Measurements from ENCODE around the gene SORCS1. TPM values are rescaled to one million over a fixed set of nuclear protein-coding genes. Genes with fewer than 3 reads are reported as not detected.

Gene SORCS1
- total and polyA plus RNA-seq, 2 of the 13 experiments (the other 11 are each of a cell fraction or from before 2014, with no cell fraction given): not detected

GRCh38 chr10:106830471-106830870 is 334.0 kb downstream of the SORCS1 start:
- FAIRE-seq (no peak), ATAC-seq (no peak), DNase-seq (ENCODE audit: low spot score) (no peak)
- CTCF ChIA-PET (ENCODE audit: low intra/inter-chr PET ratio, low total read pairs): no interaction called here
- intact Hi-C loops (cut with micrococcal nuclease; ENCODE audit: unreplicated experiment): no loop called here
- no peaks in the 10 kb centered on the region for H3K79me2 ChIP-seq (ENCODE audit: insufficient read depth, low read length)
- POLR2A ChIA-PET: no interaction called here
- no peak overlapping the region for H3K4me3 ChIP-seq (replicated peaks in 1 of 3; ENCODE audit: insufficient read depth in 1 of 3, low read depth in 2 of 3, low read length in 3 of 3)
- H3K36me3 ChIP-seq (replicated peaks in 1 of 2; ENCODE audit: control insufficient read depth in 1 of 2, insufficient read depth in 2 of 2, low read length in 2 of 2): no peaks in the 10 kb centered on the region
- no TSS peak for BruUV-seq (replicated peaks)
- no peak overlapping the region for H3K27ac ChIP-seq (ENCODE audit: extremely low read length, insufficient read depth, low read length)
- TF ChIP-seq ZNF121 (CRISPR knock-in tag; IDR thresholded peaks at IDR 0.05) (no peak), ZNF672 (CRISPR knock-in tag; IDR thresholded peaks at IDR 0.05) (no peak)
- TF ChIP-seq, protein P1, sequence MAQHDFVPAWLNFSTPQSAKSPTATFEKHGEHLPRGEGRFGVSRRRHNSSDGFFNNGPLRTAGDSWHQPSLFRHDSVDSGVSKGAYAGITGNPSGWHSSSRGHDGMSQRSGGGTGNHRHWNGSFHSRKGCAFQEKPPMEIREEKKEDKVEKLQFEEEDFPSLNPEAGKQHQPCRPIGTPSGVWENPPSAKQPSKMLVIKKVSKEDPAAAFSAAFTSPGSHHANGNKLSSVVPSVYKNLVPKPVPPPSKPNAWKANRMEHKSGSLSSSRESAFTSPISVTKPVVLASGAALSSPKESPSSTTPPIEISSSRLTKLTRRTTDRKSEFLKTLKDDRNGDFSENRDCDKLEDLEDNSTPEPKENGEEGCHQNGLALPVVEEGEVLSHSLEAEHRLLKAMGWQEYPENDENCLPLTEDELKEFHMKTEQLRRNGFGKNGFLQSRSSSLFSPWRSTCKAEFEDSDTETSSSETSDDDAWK (CRISPR knock-in tag; IDR thresholded peaks at IDR 0.05): no peak
- no peaks in the 10 kb centered on the region; the same call in 1 of the 2 replicates for H3K9me3 ChIP-seq (ENCODE audit: low read length)
- no peak overlapping the region for H2AFZ ChIP-seq (ENCODE audit: low read length)
- WGBS (ENCODE audit: low lambda C conversion rate): 34% methylated on average over 8 of the region's 8 CpGs
- no peak overlapping the region for H3K4me2 ChIP-seq (ENCODE audit: low read depth, low read length)
- in situ Hi-C loops (cut with HindIII; ENCODE audit: extremely low pct_ligation_motif_present, low pct_unique_long_range_greater_than_20kb): no loop called here
- no peaks in the 10 kb centered on the region for H4K20me1 ChIP-seq (ENCODE audit: insufficient read depth, low read length)
- H3K4me1 ChIP-seq (ENCODE audit: insufficient read depth, low read length): no peaks in the 10 kb centered on the region
- H3K27me3 ChIP-seq (ENCODE audit: control insufficient read depth in 1 of 2, insufficient read depth in 2 of 2, low read length in 2 of 2): no peaks in the 10 kb centered on the region
- no peak overlapping the region for H3K9ac ChIP-seq (ENCODE audit: insufficient read depth, low read depth, low read length)

GRCh38 chr10:106830006-106830405 is 334.5 kb downstream of the SORCS1 start:
- ATAC-seq (no peak), FAIRE-seq (no peak), DNase-seq (ENCODE audit: low spot score) (no peak)
- in situ Hi-C loops (cut with HindIII; ENCODE audit: extremely low pct_ligation_motif_present, low pct_unique_long_range_greater_than_20kb) (no loop called here), intact Hi-C loops (cut with micrococcal nuclease; ENCODE audit: unreplicated experiment) (no loop called here)
- POLR2A ChIA-PET: no interaction called here
- Histone ChIP-seq H3K9me3 (ENCODE audit: low read length) (no peaks in the 10 kb centered on the region), H3K36me3 (replicated peaks in 1 of 2; ENCODE audit: control insufficient read depth in 1 of 2, insufficient read depth in 2 of 2, low read length in 2 of 2) (no peaks in the 10 kb centered on the region), H3K9ac (ENCODE audit: insufficient read depth, low read depth, low read length) (no peak overlapping the region), H3K4me2 (ENCODE audit: low read depth, low read length) (no peak overlapping the region), H3K4me3 (replicated peaks in 1 of 3; ENCODE audit: insufficient read depth in 1 of 3, low read depth in 2 of 3, low read length in 3 of 3) (no peak overlapping the region), H3K27ac (ENCODE audit: extremely low read length, insufficient read depth, low read length) (no peak overlapping the region), H4K20me1 (ENCODE audit: insufficient read depth, low read length) (no peaks in the 10 kb centered on the region), H3K27me3 (ENCODE audit: control insufficient read depth in 1 of 2, insufficient read depth in 2 of 2, low read length in 2 of 2) (no peaks in the 10 kb centered on the region), H3K4me1 (ENCODE audit: insufficient read depth, low read length) (no peaks in the 10 kb centered on the region), H2AFZ (ENCODE audit: low read length) (no peak overlapping the region), H3K79me2 (ENCODE audit: insufficient read depth, low read length) (no peaks in the 10 kb centered on the region)
- TF ChIP-seq ZNF710 (CRISPR knock-in tag; IDR thresholded peaks at IDR 0.05; ENCODE audit: borderline replicate concordance): no peak
- TF ChIP-seq TGIF2 (CRISPR knock-in tag; IDR thresholded peaks at IDR 0.05): no peak
- no peak for TF ChIP-seq CAMTA2 (CRISPR knock-in tag; IDR thresholded peaks at IDR 0.05; ENCODE audit: borderline replicate concordance)
- no peak for TF ChIP-seq ELF1 (CRISPR knock-in tag; IDR thresholded peaks at IDR 0.05)
- TF ChIP-seq, protein P2, sequence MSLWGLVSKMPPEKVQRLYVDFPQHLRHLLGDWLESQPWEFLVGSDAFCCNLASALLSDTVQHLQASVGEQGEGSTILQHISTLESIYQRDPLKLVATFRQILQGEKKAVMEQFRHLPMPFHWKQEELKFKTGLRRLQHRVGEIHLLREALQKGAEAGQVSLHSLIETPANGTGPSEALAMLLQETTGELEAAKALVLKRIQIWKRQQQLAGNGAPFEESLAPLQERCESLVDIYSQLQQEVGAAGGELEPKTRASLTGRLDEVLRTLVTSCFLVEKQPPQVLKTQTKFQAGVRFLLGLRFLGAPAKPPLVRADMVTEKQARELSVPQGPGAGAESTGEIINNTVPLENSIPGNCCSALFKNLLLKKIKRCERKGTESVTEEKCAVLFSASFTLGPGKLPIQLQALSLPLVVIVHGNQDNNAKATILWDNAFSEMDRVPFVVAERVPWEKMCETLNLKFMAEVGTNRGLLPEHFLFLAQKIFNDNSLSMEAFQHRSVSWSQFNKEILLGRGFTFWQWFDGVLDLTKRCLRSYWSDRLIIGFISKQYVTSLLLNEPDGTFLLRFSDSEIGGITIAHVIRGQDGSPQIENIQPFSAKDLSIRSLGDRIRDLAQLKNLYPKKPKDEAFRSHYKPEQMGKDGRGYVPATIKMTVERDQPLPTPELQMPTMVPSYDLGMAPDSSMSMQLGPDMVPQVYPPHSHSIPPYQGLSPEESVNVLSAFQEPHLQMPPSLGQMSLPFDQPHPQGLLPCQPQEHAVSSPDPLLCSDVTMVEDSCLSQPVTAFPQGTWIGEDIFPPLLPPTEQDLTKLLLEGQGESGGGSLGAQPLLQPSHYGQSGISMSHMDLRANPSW (CRISPR knock-in tag; IDR thresholded peaks at IDR 0.05; ENCODE audit: borderline replicate concordance): no peak
- BruUV-seq (replicated peaks): no TSS peak
- CTCF ChIA-PET (ENCODE audit: low intra/inter-chr PET ratio, low total read pairs): no interaction called here
- WGBS (ENCODE audit: low lambda C conversion rate): 25% methylated on average over 2 of the region's 2 CpGs

Data from HepG2 (cell line).